ENCODE measurements around the gene SLC12A5.
A peak's percentile ranks its signal among the peaks of the same experiment; 100 is the strongest.
"Not testable (repeated sequence)": the region's sequence is repeated elsewhere in the genome, so short reads cannot be mapped to it uniquely, and the experiment has no call there.

SLC12A5 gene

GRCh38 chr20:46083101-46083500, 54.1 kb downstream of the SLC12A5 start:
- no peak for DNase-seq

- no peak for DNase-seq
Observed at GRCh38 chr20:46083531-46084061, 54.6 kb downstream of the SLC12A5 start.

GRCh38 chr20:46084805-46085178, 55.8 kb downstream of the SLC12A5 start:
- no peak for DNase-seq

GRCh38 chr20:46085179-46085851, 56.3 kb downstream of the SLC12A5 start:
- DNase-seq = no peak

- peak in 1 of 2 donors; percentile 9 for DNase-seq
Observed at GRCh38 chr20:46087161-46087560, 58.1 kb downstream of the SLC12A5 start.

GRCh38 chr20:46088409-46089166, 59.6 kb downstream of the SLC12A5 start:
- no peak for DNase-seq

GRCh38 chr20:46089167-46089416, 60.1 kb downstream of the SLC12A5 start:
- DNase-seq = no peak

GRCh38 chr20:46089417-46090388, 60.7 kb downstream of the SLC12A5 start, which contains the start of gene NCOA5:
Gene NCOA5, minus strand, starts transcription at chr20:46089962. Its CDS starts 10,538 bp downstream, at chr20:46079424.
- DNase-seq = peak; percentile 94 to 95

- not testable (repeated sequence) for DNase-seq
Observed at GRCh38 chr20:46091622-46092535, 62.9 kb downstream of the SLC12A5 start.

- DNase-seq = no peak
Observed at GRCh38 chr20:46093531-46093930, 64.5 kb downstream of the SLC12A5 start.

- peak in 1 of 2 donors; percentile 49 for DNase-seq
Observed at GRCh38 chr20:46099491-46100287, 70.7 kb downstream of the SLC12A5 start.

- DNase-seq = not testable (repeated sequence)
Observed at GRCh38 chr20:46100444-46100843, 71.4 kb downstream of the SLC12A5 start.

- DNase-seq = no peak
Observed at GRCh38 chr20:46100988-46101387, 72.0 kb downstream of the SLC12A5 start.

GRCh38 chr20:46101957-46102356, 72.9 kb downstream of the SLC12A5 start:
- no peak for DNase-seq

GRCh38 chr20:46102940-46103339, 73.9 kb downstream of the SLC12A5 start:
- no peak for DNase-seq

- DNase-seq = no peak
Observed at GRCh38 chr20:46104262-46104661, 75.2 kb downstream of the SLC12A5 start.

GRCh38 chr20:46107061-46107460, 78.0 kb downstream of the SLC12A5 start:
- no peak for DNase-seq

- DNase-seq = peak in 1 of 2 donors; percentile 51
Observed at GRCh38 chr20:46108435-46108841, 79.4 kb downstream of the SLC12A5 start.

GRCh38 chr20:46108976-46109375, 80.0 kb downstream of the SLC12A5 start:
- no peak for DNase-seq
